Mesodermal cell (in vitro differentiated cells): ENCODE results near the gene CYSTM1.

Experiments
- H3K27ac ChIP-seq: 2 replicates; pipeline ENCODE4 v1.7.0; 2013; ENCODE audit warnings: mild to moderate bottlenecking, low read depth, low read length, moderate library complexity; ENCODE audit not compliant: severe bottlenecking
- H3K36me3 ChIP-seq: 2 replicates; pipeline ENCODE4 v1.7.1; 2013; ENCODE audit warnings: mild to moderate bottlenecking, low read length, moderate library complexity; ENCODE audit not compliant: control insufficient read depth, insufficient read depth
- H3K4me1 ChIP-seq: one replicate; pipeline ENCODE4 v1.7.1; 2013; ENCODE audit warnings: mild to moderate bottlenecking, low read length; ENCODE audit not compliant: insufficient read depth, control insufficient read depth, poor library complexity, severe bottlenecking
- H3K4me3 ChIP-seq: 2 replicates; pipeline ENCODE4 v1.7.0; 2013; ENCODE audit warnings: low read length, control low read depth, mild to moderate bottlenecking; ENCODE audit not compliant: insufficient read depth, poor library complexity, severe bottlenecking; ENCODE audit errors: extremely low read depth
- H3K9me3 ChIP-seq: 2 replicates; pipeline ENCODE4 v1.7.1; 2013; ENCODE audit warnings: mild to moderate bottlenecking, low read length, moderate library complexity; ENCODE audit not compliant: control insufficient read depth
- WGBS, 2 experiments: methylation state at CpG; one replicate each; pipeline ENCODE4 v1.1.5; 2013; ENCODE audit warnings: missing lambda C conversion rate in 2 of 2; ENCODE audit not compliant: insufficient coverage in 2 of 2; 5-methylcytosine and 5-hydroxymethylcytosine counted together

Gene CYSTM1

DNA sequence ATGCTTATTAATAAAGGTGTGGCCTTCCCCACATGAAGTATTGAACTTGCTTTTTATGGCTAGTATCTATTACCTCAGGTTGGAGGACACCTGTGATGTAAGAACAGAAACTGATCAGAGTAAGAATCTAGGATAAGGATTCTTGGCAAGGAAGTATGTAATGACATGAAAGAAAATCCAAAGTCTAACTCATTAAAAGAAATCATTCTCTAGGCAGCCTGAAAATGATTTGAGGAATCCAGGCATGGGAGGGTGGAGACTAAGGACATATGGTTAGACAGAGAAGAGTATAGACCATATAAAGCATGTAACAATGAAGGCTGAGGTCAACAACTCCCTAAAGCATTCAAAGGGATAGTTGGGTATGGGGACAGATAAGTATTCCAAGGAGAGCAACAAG, 95.0 kb downstream of the CYSTM1 start:
- Histone ChIP-seq H3K27ac (no peak overlapping the region), H3K36me3 (peaks cover 26% of the 10 kb centered on the region), H3K4me3 (no peak overlapping the region), H3K4me1 (peaks cover 8% of the 10 kb centered on the region), H3K9me3 (no peaks in the 10 kb centered on the region)

- H3K4me1 ChIP-seq = no peaks in the 10 kb centered on the region
- WGBS, 2 experiments = 97 to 100% methylated on average over 3 to 6 of the region's 6 CpGs
- H3K36me3 ChIP-seq = peaks cover 46% of the 10 kb centered on the region
- no peak overlapping the region for H3K27ac ChIP-seq
- H3K9me3 ChIP-seq = no peaks in the 10 kb centered on the region
- H3K4me3 ChIP-seq = no peak overlapping the region
Observed at GRCh38 chr5:140273401-140273877, 98.5 kb downstream of the CYSTM1 start.

- H3K4me1 ChIP-seq = no peaks in the 10 kb centered on the region
- no peak overlapping the region for H3K4me3 ChIP-seq
- no peak overlapping the region for H3K27ac ChIP-seq
- no peaks in the 10 kb centered on the region for H3K9me3 ChIP-seq
- peaks cover 53% of the 10 kb centered on the region for H3K36me3 ChIP-seq
Observed at GRCh38 chr5:140275837-140276236, 100.8 kb downstream of the CYSTM1 start.

GRCh38 chr5:140282266-140282665, 107.3 kb downstream of the CYSTM1 start:
- WGBS, 2 experiments = no CpG with 5 or more reads among the region's 2 CpGs
- no peaks in the 10 kb centered on the region for H3K9me3 ChIP-seq
- no peak overlapping the region for H3K4me3 ChIP-seq

GRCh38 chr5:140284013-140284412, 109.0 kb downstream of the CYSTM1 start:
- whole genome bisulfite sequencing, 2 experiments = 100% methylated on average over 1 of the region's 3 CpGs; no CpG with 5 or more reads in 1 of the 2 experiments
- H3K4me3 ChIP-seq = no peak overlapping the region
- H3K9me3 ChIP-seq = no peaks in the 10 kb centered on the region
- peaks cover 22% of the 10 kb centered on the region for H3K36me3 ChIP-seq
- H3K27ac ChIP-seq = no peak overlapping the region
- H3K4me1 ChIP-seq = no peaks in the 10 kb centered on the region

More at GRCh38 chr5:140282266-140282665, 107.3 kb downstream of the CYSTM1 start:
- Histone ChIP-seq H3K36me3 (peaks cover 38% of the 10 kb centered on the region), H3K27ac (no peak overlapping the region), H3K4me1 (no peaks in the 10 kb centered on the region)

- Histone ChIP-seq H3K4me3 (no peak overlapping the region), H3K4me1 (no peaks in the 10 kb centered on the region), H3K9me3 (no peaks in the 10 kb centered on the region), H3K27ac (no peak overlapping the region), H3K36me3 (peaks cover 9% of the 10 kb centered on the region)
- 80% methylated on average over 1 of the region's 5 CpGs; no CpG with 5 or more reads in 1 of the 2 experiments for WGBS, 2 experiments
Observed at GRCh38 chr5:140286424-140286823, 111.4 kb downstream of the CYSTM1 start.

- Histone ChIP-seq H3K27ac (no peak overlapping the region), H3K9me3 (no peaks in the 10 kb centered on the region), H3K36me3 (peaks cover 5% of the 10 kb centered on the region), H3K4me3 (no peak overlapping the region), H3K4me1 (peaks cover 9% of the 10 kb centered on the region)
- WGBS, 2 experiments = 100% methylated on average over 1 of the region's 7 CpGs
Observed at GRCh38 chr5:140287801-140288521, 113.0 kb downstream of the CYSTM1 start.

DNA sequence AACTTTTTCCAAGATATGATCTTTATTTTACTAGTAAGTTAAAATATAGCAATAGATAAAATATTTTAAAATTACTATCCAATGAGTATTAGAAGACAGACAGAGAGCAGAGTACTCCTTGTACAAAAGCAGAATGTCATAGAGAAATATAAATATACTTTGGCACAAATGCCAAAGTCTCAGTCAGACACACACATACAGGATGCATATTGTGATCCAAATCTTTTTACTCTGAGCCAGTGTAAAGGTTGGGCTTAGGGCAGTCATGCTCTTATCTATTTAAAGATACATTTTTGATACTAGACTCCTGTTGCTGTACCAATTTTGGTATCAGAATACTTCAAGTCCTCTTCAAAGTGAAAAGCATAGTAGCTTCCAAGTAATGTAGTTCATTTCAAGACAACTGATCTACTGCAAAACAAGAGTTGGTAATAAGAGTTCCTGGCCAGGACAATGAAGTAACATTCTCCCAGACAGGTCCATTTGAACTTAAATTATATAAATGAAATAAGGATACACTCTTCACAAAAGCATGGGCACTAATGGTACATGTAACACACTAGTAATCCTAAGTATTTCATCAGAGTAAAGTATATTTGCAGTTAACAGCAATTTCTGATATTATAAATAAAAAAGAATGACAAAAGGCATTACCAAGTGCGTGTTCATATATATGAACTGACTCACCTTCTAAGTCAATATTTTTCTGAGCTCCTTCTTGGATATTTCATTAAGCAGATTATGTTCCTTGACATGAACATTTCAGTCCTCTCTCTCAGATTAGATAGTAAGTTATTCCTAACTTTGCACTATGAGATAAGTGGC, 117.4 kb downstream of the CYSTM1 start:
- H3K27ac ChIP-seq = no peak overlapping the region
- WGBS, 2 experiments = no CpG with 5 or more reads among the region's 1 CpG

More for the DNA sequence above, 117.4 kb downstream of the CYSTM1 start:
- Histone ChIP-seq H3K9me3 (no peaks in the 10 kb centered on the region), H3K4me3 (no peak overlapping the region), H3K36me3 (peaks cover 8% of the 10 kb centered on the region), H3K4me1 (peaks cover 42% of the 10 kb centered on the region)
